A549 (cell line): ENCODE results near the gene CTDP1. TPM values are rescaled to one million over a fixed set of nuclear protein-coding genes. Genes with fewer than 3 reads are reported as not detected.

Source experiments
- ATAC-seq, 2 experiments: fragments of 200-7000 bp in 1 of 2; fragments of >200 bp in 1 of 2; cut with Nextera tagmentation in 1 of 2; cut with Tn5 transposase in 1 of 2; 3 replicates each; pipeline versions ENCODE4 v1.8.0 to v1.9.1; 2018 to 2020; ENCODE audit warnings: mild to moderate bottlenecking in 1 of 2, moderate library complexity in 1 of 2
- CTCF ChIA-PET: fragments of 300-600 bp; sonication (Branson Sonifier 250); formaldehyde crosslinking; extraction: SDS; loops from one replicate; lab custom pipeline; 2021; ENCODE audit warnings: antibody characterized with exemption, inconsistent platforms; lab: Yijun Ruan, JAX
- POLR2A ChIA-PET: fragments of 350-600 bp; formaldehyde crosslinking; extraction: SDS; loops from one replicate; lab custom pipeline; 2021; ENCODE audit warnings: antibody characterized with exemption, inconsistent platforms; lab: Yijun Ruan, JAX
- DNase-seq, 2 experiments: peaks; one replicate each; pipeline versions ENCODE4 v3.0.0 to v3.0.0-alpha.2; 2011 to 2016; ENCODE audit warnings: low read depth in 1 of 2, low spot score in 1 of 2
- FAIRE-seq: peaks from 2 replicates; lab custom pipeline; 2011; peaks lifted over from hg19 to GRCh38; lab: Jason Lieb, UNC
- H3K27ac ChIP-seq, 2 experiments: fragments of >200 bp; sonication (Bioruptor Twin); formaldehyde crosslinking; 3 replicates each; pipeline ENCODE4 v1.5.1; 2016 to 2017
- H3K4me1 ChIP-seq: fragments of >200 bp; sonication (Bioruptor Twin); formaldehyde crosslinking; 3 replicates; pipeline ENCODE4 v1.6.1; 2016
- H3K4me2 ChIP-seq: fragments of >200 bp; sonication (Bioruptor Twin); formaldehyde crosslinking; 3 replicates; pipeline ENCODE4 v1.6.1; 2016
- H3K4me3 ChIP-seq: fragments of >200 bp; sonication (Bioruptor Twin); formaldehyde crosslinking; 3 replicates; pipeline ENCODE4 v1.5.1; 2016
- H3K9me3 ChIP-seq: fragments of >200 bp; sonication (Bioruptor Twin); formaldehyde crosslinking; 3 replicates; pipeline ENCODE4 v1.6.1; 2016
- BCL3 ChIP-seq: fragments of >200 bp; sonication (Bioruptor Twin); formaldehyde crosslinking; IDR thresholded peaks from 3 replicates; pipeline ENCODE4 v1.6.1; 2016
- CBX8 ChIP-seq: fragments of 200-600 bp; sonication (generic); IDR thresholded peaks from 2 replicates; pipeline ENCODE4 v1.6.1; 2016
- CHD2 ChIP-seq: fragments of 150-350 bp; IDR thresholded peaks from 2 replicates; pipeline ENCODE4 v1.6.1; 2014; ENCODE audit warnings: low read length; ENCODE audit not compliant: partially characterized antibody
- CTCF ChIP-seq: fragments of >200 bp; sonication (Bioruptor Twin); formaldehyde crosslinking; IDR thresholded peaks from 3 replicates; pipeline ENCODE4 v1.5.1; 2016
- E2F6 ChIP-seq: IDR thresholded peaks from 2 replicates; pipeline ENCODE4 v1.6.1; 2012; ENCODE audit warnings: low read depth, borderline replicate concordance
- EP300 ChIP-seq, 2 experiments: fragments of >200 bp; sonication (Bioruptor Twin); formaldehyde crosslinking; IDR thresholded peaks; 2 replicates in 1 of 2; 3 replicates in 1 of 2; pipeline ENCODE4 v1.6.1; 2016 to 2017
- FOSB ChIP-seq: fragments of 250-450 bp; sonication (Bioruptor Pico); IDR thresholded peaks from 2 replicates; pipeline ENCODE4 v1.5.0; 2020; ENCODE audit warnings: mild to moderate bottlenecking, moderate library complexity
- FOSL2 ChIP-seq, 2 experiments: fragments of 450-650 bp in 1 of 2; fragments of >200 bp in 1 of 2; sonication (Bioruptor Twin) in 1 of 2; formaldehyde crosslinking; IDR thresholded peaks; 2 replicates each; pipeline versions ENCODE4 v1.5.0 to v1.6.1; 2016 to 2020; ENCODE audit warnings: mild to moderate bottlenecking in 1 of 2, moderate library complexity in 1 of 2
- FOXS1 ChIP-seq: fragments of 250-450 bp; sonication (Bioruptor Pico); IDR thresholded peaks from 2 replicates; pipeline ENCODE4 v1.5.0; 2020; ENCODE audit warnings: mild to moderate bottlenecking, moderate library complexity
- HEYL ChIP-seq: fragments of 250-450 bp; sonication (Bioruptor Pico); IDR thresholded peaks from 2 replicates; pipeline ENCODE4 v1.8.0; 2021; ENCODE audit warnings: mild to moderate bottlenecking, moderate library complexity
- JUNB ChIP-seq: fragments of >200 bp; sonication (Bioruptor Twin); formaldehyde crosslinking; IDR thresholded peaks from 2 replicates; pipeline ENCODE4 v1.6.1; 2016
- MAZ ChIP-seq: fragments of 150-350 bp; IDR thresholded peaks from 2 replicates; pipeline ENCODE4 v1.6.1; 2014; ENCODE audit warnings: antibody characterized with exemption, low read depth, low read length, borderline replicate concordance
- NR3C1 ChIP-seq: fragments of >200 bp; sonication (Bioruptor Twin); formaldehyde crosslinking; IDR thresholded peaks from 3 replicates; pipeline ENCODE4 v1.6.1; 2017
- POLR2AphosphoS2 ChIP-seq: conservative IDR thresholded peaks from 2 replicates; pipeline ENCODE4 v1.6.1; 2012; ENCODE audit warnings: low read length, improper control_type of control experiment, inconsistent platforms
- RAD21 ChIP-seq, 2 experiments: fragments of >200 bp in 1 of 2; sonication (Bioruptor Twin) in 1 of 2; formaldehyde crosslinking in 1 of 2; IDR thresholded peaks in 1 of 2; conservative IDR thresholded peaks in 1 of 2; 2 replicates in 1 of 2; 3 replicates in 1 of 2; pipeline ENCODE4 v1.6.1; 2012 to 2018; ENCODE audit warnings: inconsistent platforms in 1 of 2
- REST ChIP-seq: fragments of 200-600 bp; sonication (generic); IDR thresholded peaks from 2 replicates; pipeline ENCODE4 v1.6.1; 2016; ENCODE audit warnings: antibody characterized with exemption, mild to moderate bottlenecking, moderate library complexity
- TFCP2L1 ChIP-seq: fragments of 250-450 bp; sonication (Bioruptor Pico); IDR thresholded peaks from 2 replicates; pipeline ENCODE4 v1.5.0; 2021; ENCODE audit warnings: mild to moderate bottlenecking
- ZFP36 ChIP-seq: fragments of 450-650 bp; IDR thresholded peaks from 2 replicates; pipeline ENCODE4 v1.6.1; 2014; ENCODE audit warnings: borderline replicate concordance; ENCODE audit not compliant: partially characterized antibody
- ZSCAN20 ChIP-seq: fragments of 250-450 bp; sonication (Bioruptor Pico); IDR thresholded peaks from 2 replicates; pipeline ENCODE4 v1.8.0; 2022; ENCODE audit warnings: mild to moderate bottlenecking, moderate library complexity
- WGBS: methylation state at CpG from one replicate; pipeline ENCODE4 v1.1.6; 2017; ENCODE audit errors: missing lambda C conversion rate; 5-methylcytosine and 5-hydroxymethylcytosine counted together
- polyA plus RNA-seq, 4 experiments: library from polyadenylated mRNA; depleted of rRNA in 3 of 4; stranded (reverse); fragments of >200 nt; fragmentation: RNase III in 1 of 4; extraction: RNeasy Plus Mini Kit Qiagen cat#74134 plus additional on column Dnase treatment in 1 of 4; gene quantifications; 2 replicates in 3 of 4; 3 replicates in 1 of 4; pipeline ENCODE4 v1.2.3, GENCODE V29; 2011 to 2017

Gene CTDP1
- polyA plus RNA-seq, 2 of the 4 experiments (the other 2 are of a cell fraction), result 6.8 to 12.1 TPM

GRCh38 chr18:79712206-79712857 lies 32.7 kb downstream of the CTDP1 start:
- H3K9me3 ChIP-seq, result no peaks in the 10 kb centered on the region
- POLR2A ChIA-PET, result no interaction called here
- no peak overlapping the region for H3K4me3 ChIP-seq
- no peaks in the 10 kb centered on the region for H3K4me1 ChIP-seq
- TF ChIP-seq CBX8 (no peak), CHD2 (no peak), ZSCAN20 (CRISPR knock-in tag) (no peak), CTCF (no peak), RAD21 (conservative IDR thresholded peaks at IDR 0.05 in 1 of 2, IDR thresholded peaks at IDR 0.05 in 1 of 2) (no peak), REST (no peak), NR3C1 (no peak), E2F6 (no peak), EP300 (IDR thresholded peaks at IDR 0.05) (no peak), MAZ (no peak), TFCP2L1 (CRISPR knock-in tag) (no peak), FOXS1 (CRISPR knock-in tag) (no peak), JUNB (no peak), FOSB (no peak)
- H3K27ac ChIP-seq, result no peak overlapping the region
- 94% methylated on average over 17 of the region's 20 CpGs for WGBS
- FAIRE-seq (no peak), DNase-seq (no peak), ATAC-seq (no peak)
- H3K4me2 ChIP-seq, result no peak overlapping the region
- CTCF ChIA-PET, result no interaction called here

- no peak for DNase-seq
- Histone ChIP-seq H3K9me3 (no peaks in the 10 kb centered on the region), H3K4me3 (no peak overlapping the region)
- no peak for ATAC-seq
- 92% methylated on average over 11 of the region's 11 CpGs for WGBS
- TF ChIP-seq FOSL2 (IDR thresholded peaks at IDR 0.05) (no peak), FOSL2 (CRISPR knock-in tag; IDR thresholded peaks at IDR 0.05) (no peak), BCL3 (no peak), HEYL (no peak), ZFP36 (no peak), POLR2AphosphoS2 (no peak)
- TF ChIP-seq, all 56 proteins: peak for 0
- no peak overlapping the region for H3K4me2 ChIP-seq
- no peak for FAIRE-seq
- no peak overlapping the region for H3K27ac ChIP-seq
- ChIA-PET POLR2A (no interaction called here), CTCF (no interaction called here)
- H3K4me1 ChIP-seq, result no peaks in the 10 kb centered on the region
Measured at GRCh38 chr18:79713341-79713740, 33.7 kb downstream of the CTDP1 start.
